GM13976 (cell line): Measurements from ENCODE around the gene KRT74.
"Not testable (repeated sequence)": the region's sequence is repeated elsewhere in the genome, so short reads cannot be mapped to it uniquely, and the experiment has no call there.

Experiments
- DNase-seq: peaks from one replicate; pipeline ENCODE4 v3.0.0; 2012; ENCODE audit warnings: low spot score
- in situ Hi-C: fragments of 300-500 bp; cut with MboI; formaldehyde crosslinking; loops from one replicate; pipeline ENCODE4 v1.12.0; 2022; ENCODE audit warnings: low sequenced_read_pairs, mixed read lengths, inconsistent platforms; ENCODE audit not compliant: unreplicated experiment
- TF ChIP-seq, protein P1 (sequence below): IDR thresholded peaks from 2 replicates; pipeline ENCODE4 v1.5.1; 2012; ENCODE audit warnings: borderline replicate concordance, mild to moderate bottlenecking; ENCODE audit not compliant: insufficient read depth; ENCODE audit errors: extremely low read depth, missing control alignments, control extremely low read depth

Gene KRT74

GRCh38 chr12:52600071-52600470, 26.4 kb upstream of the KRT74 start:
- no peak for DNase-seq
- TF ChIP-seq, protein P1, sequence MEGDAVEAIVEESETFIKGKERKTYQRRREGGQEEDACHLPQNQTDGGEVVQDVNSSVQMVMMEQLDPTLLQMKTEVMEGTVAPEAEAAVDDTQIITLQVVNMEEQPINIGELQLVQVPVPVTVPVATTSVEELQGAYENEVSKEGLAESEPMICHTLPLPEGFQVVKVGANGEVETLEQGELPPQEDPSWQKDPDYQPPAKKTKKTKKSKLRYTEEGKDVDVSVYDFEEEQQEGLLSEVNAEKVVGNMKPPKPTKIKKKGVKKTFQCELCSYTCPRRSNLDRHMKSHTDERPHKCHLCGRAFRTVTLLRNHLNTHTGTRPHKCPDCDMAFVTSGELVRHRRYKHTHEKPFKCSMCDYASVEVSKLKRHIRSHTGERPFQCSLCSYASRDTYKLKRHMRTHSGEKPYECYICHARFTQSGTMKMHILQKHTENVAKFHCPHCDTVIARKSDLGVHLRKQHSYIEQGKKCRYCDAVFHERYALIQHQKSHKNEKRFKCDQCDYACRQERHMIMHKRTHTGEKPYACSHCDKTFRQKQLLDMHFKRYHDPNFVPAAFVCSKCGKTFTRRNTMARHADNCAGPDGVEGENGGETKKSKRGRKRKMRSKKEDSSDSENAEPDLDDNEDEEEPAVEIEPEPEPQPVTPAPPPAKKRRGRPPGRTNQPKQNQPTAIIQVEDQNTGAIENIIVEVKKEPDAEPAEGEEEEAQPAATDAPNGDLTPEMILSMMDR: no peak
- in situ Hi-C loops: no loop called here

DNA sequence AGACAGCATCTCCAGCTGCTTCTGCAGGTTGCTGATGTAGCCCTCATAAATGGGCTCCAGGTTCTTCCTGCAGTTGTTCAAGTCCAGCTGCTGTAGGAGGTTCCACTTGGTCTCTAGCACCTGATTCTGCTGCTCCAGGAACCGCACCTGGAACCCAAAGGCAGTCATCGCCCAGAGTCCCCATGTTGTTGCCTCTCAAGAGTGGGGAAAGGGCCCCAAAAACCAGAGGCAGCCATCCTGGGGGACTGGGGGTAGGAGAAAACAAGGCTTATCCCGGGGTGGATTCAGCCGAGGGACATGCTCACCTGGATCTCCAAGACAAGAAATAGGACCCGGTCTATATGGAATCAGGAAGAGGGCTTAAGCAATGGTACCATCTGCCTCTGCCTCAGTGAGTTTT, 25.3 kb upstream of the KRT74 start:
- in situ Hi-C loops: no loop called here

DNA sequence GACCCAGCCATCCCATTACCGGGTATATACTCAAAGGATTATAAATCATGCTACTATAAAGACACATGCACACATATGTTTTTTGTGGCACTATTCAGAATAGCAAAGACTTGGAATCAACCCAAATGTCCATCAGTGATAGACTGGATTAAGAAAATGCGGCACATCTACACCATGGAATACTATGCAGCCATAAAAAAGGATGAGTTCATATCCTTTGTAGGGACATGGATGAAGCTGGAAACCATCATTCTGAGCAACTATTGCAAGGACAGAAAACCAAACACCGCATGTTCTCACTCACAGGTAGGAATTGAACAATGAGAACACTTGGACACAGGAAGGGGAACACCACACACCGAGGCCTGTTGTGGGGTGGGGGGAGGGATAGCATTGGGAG, 20.6 kb upstream of the KRT74 start:
- in situ Hi-C loops, DNase-seq: not testable (repeated sequence)

More for the DNA sequence above, 25.3 kb upstream of the KRT74 start:
- TF ChIP-seq, protein P1: no peak
- no peak for DNase-seq

DNA sequence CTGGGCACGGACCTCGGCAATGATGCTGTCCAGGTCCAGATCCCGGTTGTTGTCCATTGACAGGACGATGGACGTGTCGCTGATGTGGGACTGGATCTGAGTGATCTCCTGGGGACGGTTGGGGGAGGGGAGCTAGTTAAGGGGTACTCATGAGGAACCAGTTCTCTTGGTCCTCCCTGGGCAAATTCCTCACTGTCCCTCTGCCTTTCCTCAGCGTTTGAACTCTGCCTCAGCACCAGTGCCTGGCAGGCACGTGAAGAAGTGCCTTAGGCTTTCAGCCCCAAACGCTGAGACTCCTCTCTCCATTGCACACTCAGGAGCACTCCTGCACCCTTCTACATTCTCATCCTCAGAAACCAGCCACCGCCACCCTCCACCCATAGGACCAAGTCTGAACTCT, 17.9 kb upstream of the KRT74 start:
- DNase-seq: no peak
- in situ Hi-C loops: no loop called here
- TF ChIP-seq, protein P1: no peak

DNA sequence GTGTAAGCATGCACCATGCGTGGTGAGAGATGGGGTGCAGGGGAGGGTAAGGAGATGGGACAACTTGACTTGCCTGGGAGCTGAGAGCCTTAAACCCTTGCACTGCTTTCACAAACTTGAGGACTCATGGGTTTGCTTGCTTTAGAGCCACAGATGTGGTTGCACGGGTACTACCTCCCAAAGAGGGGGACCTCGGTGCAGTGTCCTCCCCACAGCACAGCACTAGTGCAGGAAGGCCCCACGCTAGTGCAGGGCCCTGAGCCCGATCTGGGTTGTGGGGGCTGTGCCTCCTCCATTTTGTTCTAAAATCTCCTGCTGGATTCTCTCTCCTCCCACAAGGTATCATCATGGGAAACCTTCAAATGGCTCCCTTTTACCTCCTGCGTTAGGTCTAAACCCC, 16.4 kb upstream of the KRT74 start:
- in situ Hi-C loops: no loop called here
- no peak for DNase-seq
- TF ChIP-seq, protein P1: no peak

GRCh38 chr12:52587563-52587962, 13.9 kb upstream of the KRT74 start:
- TF ChIP-seq, protein P1: no peak
- in situ Hi-C loops: loop anchor here (10.0 kb wide), 1 partner anchor 287 kb away; no protein-coding TSS in a partner anchor
- DNase-seq: no peak

GRCh38 chr12:52585946-52586345, 12.3 kb upstream of the KRT74 start:
- no peak for DNase-seq
- in situ Hi-C loops: loop anchor here (10.0 kb wide), 1 partner anchor 289 kb away; no protein-coding TSS in a partner anchor
- TF ChIP-seq, protein P1: no peak
